GM10248 (cell line): ENCODE data around the gene GPR78.

ENCODE experiments used
- CTCF ChIA-PET: fragments of 300-600 bp; sonication (Branson Sonifier 250); formaldehyde crosslinking; extraction: SDS; loops from one replicate; lab custom pipeline; 2021; ENCODE audit warnings: antibody characterized with exemption; lab: Yijun Ruan, JAX
- POLR2A ChIA-PET: fragments of 350-650 bp; sonication (Branson Sonifier 250); formaldehyde crosslinking; extraction: SDS; loops from one replicate; lab custom pipeline; 2020; ENCODE audit warnings: antibody characterized with exemption; lab: Yijun Ruan, JAX
- DNase-seq: peaks from one replicate; pipeline ENCODE4 v3.0.0; 2012; ENCODE audit errors: extremely low spot score
- CTCF ChIP-seq: IDR thresholded peaks from 2 replicates; pipeline ENCODE4 v1.5.1; 2012; ENCODE audit warnings: mild to moderate bottlenecking, low read depth; ENCODE audit errors: extremely low read depth, missing control alignments, control extremely low read depth

Gene GPR78

GRCh38 chr4:8580321-8581093, at the start of gene GPR78:
Gene GPR78, plus strand, starts transcription at chr4:8580392. Its CDS starts 591 bp downstream, at chr4:8580983.
- POLR2A ChIA-PET: interaction anchor here (0.6 kb wide), 1 partner anchor 191 kb away, joined by 4 read pairs; no protein-coding TSS in a partner anchor
- CTCF ChIA-PET: no interaction called here
- peak; percentile 69 for DNase-seq
- no peak for TF ChIP-seq CTCF

- CTCF ChIA-PET: interaction anchor here (0.9 kb wide), 1 partner anchor 64 kb away, joined by 4 read pairs; no protein-coding TSS in a partner anchor
- no peak for DNase-seq
- TF ChIP-seq CTCF: no peak
- POLR2A ChIA-PET: no interaction called here
Measured at GRCh38 chr4:8532245-8532781, 47.9 kb upstream of the GPR78 start.

- DNase-seq: no peak
- ChIA-PET POLR2A (no interaction called here), CTCF (interaction anchor here (1.8 kb wide), 1 partner anchor 64 kb away, joined by 6 read pairs; no protein-coding TSS in a partner anchor)
- TF ChIP-seq CTCF: no peak
Measured at GRCh38 chr4:8533274-8533865, 46.8 kb upstream of the GPR78 start.

GRCh38 chr4:8534129-8534528, 46.1 kb upstream of the GPR78 start:
- TF ChIP-seq CTCF: no peak
- POLR2A ChIA-PET: no interaction called here
- DNase-seq: peak; percentile 65
- CTCF ChIA-PET: interaction anchor here (1.8 kb wide), 1 partner anchor 65 kb away, joined by 6 read pairs; no protein-coding TSS in a partner anchor

GRCh38 chr4:8534611-8535010, 45.6 kb upstream of the GPR78 start:
- TF ChIP-seq CTCF: no peak
- CTCF ChIA-PET: interaction anchor here (1.8 kb wide), 2 partner anchors 12 to 66 kb away, joined by 5 to 6 read pairs; no protein-coding TSS in a partner anchor
- DNase-seq: no peak
- POLR2A ChIA-PET: no interaction called here

GRCh38 chr4:8536467-8536866, 43.7 kb upstream of the GPR78 start:
- ChIA-PET CTCF (interaction anchor here (1.4 to 1.8 kb wide), 2 partner anchors 10 to 11 kb away, joined by 5 to 6 read pairs; no protein-coding TSS in a partner anchor), POLR2A (no interaction called here)
- no peak for TF ChIP-seq CTCF
- no peak for DNase-seq
